ENCODE data around the gene SERPINA1.
"Not testable (repeated sequence)": the region's sequence is repeated elsewhere in the genome, so short reads cannot be mapped to it uniquely, and the experiment has no call there.

SERPINA1 gene

DNA sequence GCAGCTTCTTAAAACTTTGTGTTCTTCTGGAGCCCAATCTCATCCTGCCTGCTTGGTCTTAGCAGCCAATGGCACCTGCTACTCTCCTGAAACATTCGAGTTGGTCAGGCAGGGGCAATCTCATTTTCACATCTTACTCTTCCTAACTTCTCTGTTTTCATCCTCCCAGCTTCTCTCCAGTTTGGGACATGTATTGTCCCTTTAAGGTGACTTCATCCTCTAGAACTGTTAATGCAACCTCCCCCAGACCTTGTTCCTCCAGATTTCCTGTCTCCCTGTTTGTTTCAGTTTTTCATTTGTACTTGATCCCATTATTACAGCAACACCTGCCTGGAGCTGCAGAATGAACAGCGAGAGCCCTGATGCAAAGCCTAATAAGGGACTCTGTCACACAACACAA is 32.9 kb upstream of the SERPINA1 start:
- in situ Hi-C loops (cut with MboI; ENCODE audit: low sequenced_read_pairs, unreplicated experiment): no loop called here
- DNase-seq (ENCODE audit: low spot score): no peak
- TF ChIP-seq, protein P1, sequence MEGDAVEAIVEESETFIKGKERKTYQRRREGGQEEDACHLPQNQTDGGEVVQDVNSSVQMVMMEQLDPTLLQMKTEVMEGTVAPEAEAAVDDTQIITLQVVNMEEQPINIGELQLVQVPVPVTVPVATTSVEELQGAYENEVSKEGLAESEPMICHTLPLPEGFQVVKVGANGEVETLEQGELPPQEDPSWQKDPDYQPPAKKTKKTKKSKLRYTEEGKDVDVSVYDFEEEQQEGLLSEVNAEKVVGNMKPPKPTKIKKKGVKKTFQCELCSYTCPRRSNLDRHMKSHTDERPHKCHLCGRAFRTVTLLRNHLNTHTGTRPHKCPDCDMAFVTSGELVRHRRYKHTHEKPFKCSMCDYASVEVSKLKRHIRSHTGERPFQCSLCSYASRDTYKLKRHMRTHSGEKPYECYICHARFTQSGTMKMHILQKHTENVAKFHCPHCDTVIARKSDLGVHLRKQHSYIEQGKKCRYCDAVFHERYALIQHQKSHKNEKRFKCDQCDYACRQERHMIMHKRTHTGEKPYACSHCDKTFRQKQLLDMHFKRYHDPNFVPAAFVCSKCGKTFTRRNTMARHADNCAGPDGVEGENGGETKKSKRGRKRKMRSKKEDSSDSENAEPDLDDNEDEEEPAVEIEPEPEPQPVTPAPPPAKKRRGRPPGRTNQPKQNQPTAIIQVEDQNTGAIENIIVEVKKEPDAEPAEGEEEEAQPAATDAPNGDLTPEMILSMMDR (IDR thresholded peaks at IDR 0.05; ENCODE audit: borderline replicate concordance, control extremely low read depth, extremely low read depth, insufficient read depth, missing control alignments): no peak

DNA sequence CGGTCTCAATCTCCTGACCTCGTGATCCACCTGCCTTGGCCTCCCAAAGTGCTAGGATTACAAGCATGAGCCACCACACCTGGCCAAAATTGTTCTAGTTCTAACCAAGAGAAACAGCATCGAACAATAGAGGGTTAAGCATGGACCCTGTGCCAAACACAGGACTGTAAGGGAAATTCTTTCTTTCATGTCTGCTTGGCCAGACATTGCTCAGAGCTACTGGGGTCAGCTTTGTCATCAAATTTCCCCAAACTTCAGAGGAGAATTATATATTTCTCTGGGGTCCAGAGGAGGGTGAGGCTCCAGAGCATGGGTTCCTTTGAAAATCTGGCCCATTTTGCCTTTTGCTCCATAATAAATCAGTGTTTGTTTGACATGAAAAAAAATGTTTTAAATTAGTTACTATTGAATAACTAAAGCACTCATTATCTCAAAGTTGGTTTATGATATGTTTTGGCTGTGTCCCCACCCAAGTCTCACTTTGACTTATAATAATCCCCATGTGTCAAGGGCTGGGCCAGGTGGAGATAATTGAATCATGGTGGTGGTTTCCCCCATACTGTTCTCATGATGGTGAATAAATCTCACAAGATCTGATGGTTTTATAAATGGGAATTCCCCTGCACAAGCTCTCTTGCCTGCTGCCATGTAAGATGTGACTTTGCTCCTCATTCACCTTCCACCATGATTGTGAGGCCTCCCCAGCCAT is 29.2 kb upstream of the SERPINA1 start:
- DNase-seq (ENCODE audit: low spot score); in situ Hi-C loops (cut with MboI; ENCODE audit: low sequenced_read_pairs, unreplicated experiment): not testable (repeated sequence)

DNA sequence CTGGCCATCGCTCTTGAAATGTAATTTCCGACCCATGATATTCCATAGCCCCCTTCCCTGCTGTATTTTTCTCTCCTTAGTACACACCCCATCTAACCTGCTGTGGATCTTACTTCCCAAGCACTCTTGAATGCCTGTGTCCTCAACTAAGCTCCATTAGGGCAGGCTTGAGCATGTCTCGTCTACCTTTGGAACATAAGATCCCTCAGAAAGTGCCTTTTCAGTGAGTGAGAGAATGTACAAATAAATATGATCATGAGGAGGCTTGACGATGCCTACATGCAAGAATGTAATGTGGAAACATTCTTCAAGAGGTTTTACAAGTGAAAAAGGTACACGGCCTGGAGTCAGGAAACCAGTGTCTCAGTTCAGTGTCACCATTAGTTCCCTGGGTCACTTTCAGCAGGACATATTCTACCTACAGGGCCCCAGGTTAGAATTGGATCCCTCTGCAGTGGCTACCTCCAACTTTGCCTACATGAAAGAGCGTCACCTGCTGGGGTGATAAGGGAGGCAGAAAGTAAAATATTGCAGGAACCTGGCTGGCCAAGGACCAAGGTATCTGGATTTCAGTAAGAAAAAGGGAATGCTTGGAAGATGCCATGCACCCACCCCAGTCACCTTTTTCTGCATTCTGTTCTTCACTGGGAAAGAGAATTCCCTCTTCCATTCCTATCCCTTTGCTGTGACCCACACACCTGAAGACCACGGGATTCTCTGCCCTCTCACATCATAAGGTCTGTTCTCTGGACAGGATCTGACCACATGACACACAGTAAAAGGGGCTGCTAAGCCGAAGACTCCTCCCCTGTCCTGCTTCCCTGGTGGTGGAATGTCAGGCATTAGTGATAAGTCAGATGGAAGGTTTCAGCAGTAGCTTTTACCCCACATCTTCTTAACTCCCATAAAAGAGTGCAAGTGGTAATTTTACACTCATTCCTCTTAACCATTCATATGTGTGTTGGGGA is 24.6 kb upstream of the SERPINA1 start:
- TF ChIP-seq, protein P1 (IDR thresholded peaks at IDR 0.05; ENCODE audit: borderline replicate concordance, control extremely low read depth, extremely low read depth, insufficient read depth, missing control alignments): no peak
- in situ Hi-C loops (cut with MboI; ENCODE audit: low sequenced_read_pairs, unreplicated experiment): no loop called here
- DNase-seq (ENCODE audit: low spot score): no peak

DNA sequence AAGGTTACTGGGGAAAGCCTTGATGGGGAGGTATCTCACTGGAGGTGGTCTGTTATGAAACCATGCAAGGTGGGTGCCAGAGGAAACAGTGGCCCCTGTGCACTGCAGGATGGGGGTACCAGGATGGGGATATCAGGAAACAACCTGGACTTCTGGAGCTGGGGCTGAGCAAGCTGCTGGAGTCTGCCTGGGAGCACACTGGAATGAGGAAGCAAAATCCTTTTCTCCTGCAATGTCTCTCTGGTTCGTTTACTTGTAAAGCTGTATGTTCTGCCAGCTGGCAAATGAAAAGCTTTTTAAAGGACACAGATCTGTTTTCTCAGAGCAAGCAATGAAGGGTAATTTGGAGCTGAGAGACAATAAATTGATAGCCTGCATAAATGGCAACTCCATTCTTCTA is 23.2 kb upstream of the SERPINA1 start:
- TF ChIP-seq, protein P1 (IDR thresholded peaks at IDR 0.05; ENCODE audit: borderline replicate concordance, control extremely low read depth, extremely low read depth, insufficient read depth, missing control alignments): no peak
- no peak for DNase-seq (ENCODE audit: low spot score)
- in situ Hi-C loops (cut with MboI; ENCODE audit: low sequenced_read_pairs, unreplicated experiment): no loop called here

DNA sequence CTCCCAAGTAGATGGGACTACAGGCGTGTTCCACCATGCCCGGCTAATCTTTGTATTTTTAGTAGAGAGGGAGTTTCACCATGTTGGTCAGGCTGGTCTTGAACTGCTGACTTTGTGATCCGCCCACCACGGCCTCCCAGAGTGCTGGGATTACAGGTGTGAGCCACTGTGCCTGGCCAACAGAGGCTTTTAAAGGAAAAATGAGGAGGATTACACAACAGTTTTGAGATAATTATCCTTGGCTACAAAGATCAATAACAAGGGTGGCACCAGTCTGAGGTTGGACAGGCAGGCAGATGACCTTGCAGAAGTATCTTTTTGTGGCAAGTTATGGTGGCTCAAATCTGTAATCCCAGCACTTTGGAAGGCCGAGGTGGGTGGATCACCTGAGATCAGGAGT is 21.0 kb upstream of the SERPINA1 start:
- in situ Hi-C loops (cut with MboI; ENCODE audit: low sequenced_read_pairs, unreplicated experiment): not testable (repeated sequence)

DNA sequence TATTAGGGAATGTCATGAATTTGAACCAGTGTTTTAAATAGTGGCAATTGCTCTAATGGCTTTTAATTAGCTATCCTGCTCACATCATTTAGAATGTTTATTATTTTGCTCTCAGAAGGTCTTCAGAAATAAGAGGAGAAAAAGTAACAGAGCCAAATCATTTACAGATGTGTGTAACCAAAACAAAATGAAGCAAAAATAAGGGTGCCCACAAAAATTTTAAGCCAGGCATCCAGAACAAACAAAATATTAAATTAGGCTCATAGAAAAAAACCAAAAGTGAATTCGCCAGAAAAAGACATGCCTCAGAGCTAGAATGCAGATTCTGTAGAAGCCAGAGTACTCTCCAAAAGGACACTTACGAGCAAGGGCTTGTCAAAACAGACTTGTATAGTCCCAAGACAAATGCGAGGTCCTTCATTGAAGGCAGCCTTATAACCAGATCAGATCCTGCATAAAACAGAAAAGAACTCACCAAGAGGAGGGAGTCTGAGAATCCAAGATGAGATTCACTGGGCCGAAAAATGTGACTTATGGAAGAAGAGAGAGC is 20.2 kb upstream of the SERPINA1 start:
- TF ChIP-seq, protein P1 (IDR thresholded peaks at IDR 0.05; ENCODE audit: borderline replicate concordance, control extremely low read depth, extremely low read depth, insufficient read depth, missing control alignments): no peak
- no peak for DNase-seq (ENCODE audit: low spot score)
- in situ Hi-C loops (cut with MboI; ENCODE audit: low sequenced_read_pairs, unreplicated experiment): no loop called here

More for the DNA sequence above, 21.0 kb upstream of the SERPINA1 start:
- not testable (repeated sequence) for DNase-seq (ENCODE audit: low spot score)

DNA sequence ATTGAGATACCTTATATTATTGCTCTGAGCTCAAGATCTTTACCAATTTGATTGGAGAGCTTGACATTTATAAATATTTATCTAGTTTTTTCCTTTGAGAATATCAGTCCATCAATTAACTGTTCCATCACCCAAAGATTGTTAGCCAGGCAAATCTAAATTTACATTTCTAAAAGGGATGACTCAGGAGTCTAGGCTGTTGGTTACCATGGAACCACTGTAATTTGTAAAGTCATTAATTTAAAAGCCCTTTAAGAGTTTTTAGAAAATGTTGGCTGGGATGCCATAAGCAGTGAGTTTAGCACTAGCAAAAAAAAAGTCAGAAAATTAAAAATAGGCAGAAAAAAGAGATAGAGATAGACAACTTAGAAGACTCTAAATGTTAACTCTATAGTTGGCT is 19.5 kb upstream of the SERPINA1 start:
- TF ChIP-seq, protein P1 (IDR thresholded peaks at IDR 0.05; ENCODE audit: borderline replicate concordance, control extremely low read depth, extremely low read depth, insufficient read depth, missing control alignments): no peak
- in situ Hi-C loops (cut with MboI; ENCODE audit: low sequenced_read_pairs, unreplicated experiment): no loop called here
- DNase-seq (ENCODE audit: low spot score): no peak

All from GM13976 (cell line).